ENCODE results near the gene LHFPL2. TPM values are rescaled to one million over a fixed set of nuclear protein-coding genes. Genes with fewer than 3 reads are reported as not detected.
A peak's percentile ranks its signal among the peaks of the same experiment; 100 is the strongest.

LHFPL2 gene
- total RNA-seq, 1 donor from 2014 or later, result 32.4 TPM

DNA sequence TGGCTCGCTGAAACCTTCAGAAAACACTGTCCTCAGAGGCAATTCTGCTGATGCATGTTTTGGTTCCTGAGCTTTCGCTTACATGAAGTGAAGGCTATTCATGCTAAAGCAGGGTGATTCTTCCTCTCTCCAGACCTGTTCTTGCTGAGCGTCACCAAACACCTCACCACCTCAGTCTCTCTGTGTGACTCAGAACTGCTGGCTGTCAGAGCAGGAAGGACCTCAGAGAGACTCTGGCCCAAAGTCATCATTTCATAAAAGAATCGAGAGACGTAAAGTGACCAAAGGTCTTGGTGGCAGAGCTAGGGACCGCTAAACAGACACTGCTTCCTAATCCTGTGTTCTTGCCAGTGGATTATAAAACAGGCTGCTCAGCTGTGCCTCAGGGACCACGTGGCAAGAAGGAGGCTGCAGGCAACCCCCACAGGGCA, 73.8 kb downstream of the LHFPL2 start:
- FAIRE-seq (peak; percentile 89), DNase-seq (ENCODE audit: low read depth) (peak; percentile 72)
- H3K27me3 ChIP-seq (ENCODE audit: control insufficient read depth, insufficient read depth, low read length), result no peaks in the 10 kb centered on the region
- TF ChIP-seq, protein P1, sequence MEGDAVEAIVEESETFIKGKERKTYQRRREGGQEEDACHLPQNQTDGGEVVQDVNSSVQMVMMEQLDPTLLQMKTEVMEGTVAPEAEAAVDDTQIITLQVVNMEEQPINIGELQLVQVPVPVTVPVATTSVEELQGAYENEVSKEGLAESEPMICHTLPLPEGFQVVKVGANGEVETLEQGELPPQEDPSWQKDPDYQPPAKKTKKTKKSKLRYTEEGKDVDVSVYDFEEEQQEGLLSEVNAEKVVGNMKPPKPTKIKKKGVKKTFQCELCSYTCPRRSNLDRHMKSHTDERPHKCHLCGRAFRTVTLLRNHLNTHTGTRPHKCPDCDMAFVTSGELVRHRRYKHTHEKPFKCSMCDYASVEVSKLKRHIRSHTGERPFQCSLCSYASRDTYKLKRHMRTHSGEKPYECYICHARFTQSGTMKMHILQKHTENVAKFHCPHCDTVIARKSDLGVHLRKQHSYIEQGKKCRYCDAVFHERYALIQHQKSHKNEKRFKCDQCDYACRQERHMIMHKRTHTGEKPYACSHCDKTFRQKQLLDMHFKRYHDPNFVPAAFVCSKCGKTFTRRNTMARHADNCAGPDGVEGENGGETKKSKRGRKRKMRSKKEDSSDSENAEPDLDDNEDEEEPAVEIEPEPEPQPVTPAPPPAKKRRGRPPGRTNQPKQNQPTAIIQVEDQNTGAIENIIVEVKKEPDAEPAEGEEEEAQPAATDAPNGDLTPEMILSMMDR (IDR thresholded peaks at IDR 0.05; ENCODE audit: insufficient read depth, low read length, severe bottlenecking), result no peak
- H3K4me3 ChIP-seq (ENCODE audit: low read depth, low read length), result no peak overlapping the region
- H3K36me3 ChIP-seq (ENCODE audit: control insufficient read depth, insufficient read depth, low read length), result no peaks in the 10 kb centered on the region

DNA sequence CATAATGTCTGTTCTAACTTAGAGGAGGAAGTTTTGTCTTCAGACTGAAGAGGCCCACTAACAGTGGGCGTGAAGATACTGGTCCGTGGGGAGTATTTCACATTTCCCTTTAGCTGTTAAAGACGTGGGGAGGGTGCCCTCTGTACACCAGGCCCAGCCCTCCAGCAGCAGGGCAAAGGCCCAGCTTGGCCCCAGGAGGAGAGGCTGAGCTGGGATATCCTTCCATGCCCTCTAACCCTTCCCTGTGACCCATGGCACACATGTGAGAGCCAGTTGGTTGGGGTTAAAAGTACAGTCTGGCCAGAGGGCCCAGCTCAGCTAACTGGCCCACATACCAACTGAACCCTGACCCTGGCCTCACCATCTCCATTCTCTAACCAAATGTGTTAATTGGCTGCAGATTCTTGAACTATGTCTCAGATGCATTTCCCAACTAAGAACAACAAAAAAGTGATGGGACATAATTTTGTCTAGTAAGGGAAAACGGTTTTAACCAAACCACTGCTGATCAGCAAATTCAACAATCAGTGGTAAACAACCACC, 74.4 kb downstream of the LHFPL2 start:
- no peak overlapping the region for H3K4me3 ChIP-seq (ENCODE audit: low read depth, low read length)
- no peaks in the 10 kb centered on the region for H3K36me3 ChIP-seq (ENCODE audit: control insufficient read depth, insufficient read depth, low read length)
- no peaks in the 10 kb centered on the region for H3K27me3 ChIP-seq (ENCODE audit: control insufficient read depth, insufficient read depth, low read length)
- TF ChIP-seq, protein P1 (IDR thresholded peaks at IDR 0.05; ENCODE audit: insufficient read depth, low read length, severe bottlenecking), result no peak
- DNase-seq (ENCODE audit: low read depth) (no peak), FAIRE-seq (no peak)

DNA sequence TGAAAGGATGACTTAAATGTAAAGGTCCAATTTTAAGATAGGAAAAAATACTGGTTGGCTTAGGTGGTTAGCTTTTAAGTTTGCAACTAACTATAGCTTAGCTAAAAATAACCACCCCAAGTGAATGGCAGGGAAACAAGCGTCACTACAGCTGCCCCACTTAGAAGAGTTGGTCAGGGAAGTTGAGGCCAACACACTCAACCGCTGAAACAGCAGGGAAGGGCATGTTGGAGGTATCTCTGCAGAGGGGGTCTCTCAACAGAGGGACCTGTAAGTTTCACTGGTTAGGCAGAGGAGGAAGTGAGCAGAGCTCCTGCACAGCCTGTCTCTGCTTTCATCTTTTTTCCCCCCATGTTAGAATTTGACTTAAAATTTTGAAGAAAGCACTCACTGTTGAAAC, 75.3 kb downstream of the LHFPL2 start:
- FAIRE-seq (no peak), DNase-seq (ENCODE audit: low read depth) (no peak)
- Histone ChIP-seq H3K27me3 (ENCODE audit: control insufficient read depth, insufficient read depth, low read length) (no peaks in the 10 kb centered on the region), H3K36me3 (ENCODE audit: control insufficient read depth, insufficient read depth, low read length) (no peaks in the 10 kb centered on the region), H3K4me3 (ENCODE audit: low read depth, low read length) (no peak overlapping the region)
- TF ChIP-seq, protein P1 (IDR thresholded peaks at IDR 0.05; ENCODE audit: insufficient read depth, low read length, severe bottlenecking), result no peak

DNA sequence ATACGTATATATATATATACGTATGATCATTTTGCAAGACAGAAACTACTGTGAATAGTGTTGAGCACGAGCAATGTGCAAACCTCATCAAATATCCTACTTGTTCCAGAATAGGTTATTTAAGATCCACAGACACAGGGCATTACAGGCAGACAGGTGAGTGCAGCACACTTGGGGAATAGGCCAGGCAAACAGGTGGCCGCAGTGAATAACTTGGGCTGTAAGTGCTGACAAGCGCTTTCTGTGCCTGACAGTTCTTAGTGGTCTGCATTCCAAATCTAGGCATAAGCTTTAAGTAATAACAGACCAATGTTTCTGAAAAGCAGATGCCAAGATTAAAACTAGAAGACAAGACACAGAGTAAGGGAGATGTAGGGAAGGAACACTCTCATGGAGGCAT, 77.9 kb downstream of the LHFPL2 start:
- DNase-seq (ENCODE audit: low read depth) (no peak), FAIRE-seq (no peak)
- TF ChIP-seq, protein P1 (IDR thresholded peaks at IDR 0.05; ENCODE audit: insufficient read depth, low read length, severe bottlenecking), result no peak
- Histone ChIP-seq H3K27me3 (ENCODE audit: control insufficient read depth, insufficient read depth, low read length) (no peaks in the 10 kb centered on the region), H3K36me3 (ENCODE audit: control insufficient read depth, insufficient read depth, low read length) (no peaks in the 10 kb centered on the region), H3K4me3 (ENCODE audit: low read depth, low read length) (no peak overlapping the region)

GRCh38 chr5:78569441-78569840, 79.1 kb downstream of the LHFPL2 start:
- TF ChIP-seq, protein P1 (IDR thresholded peaks at IDR 0.05; ENCODE audit: insufficient read depth, low read length, severe bottlenecking), result no peak
- Histone ChIP-seq H3K27me3 (ENCODE audit: control insufficient read depth, insufficient read depth, low read length) (no peaks in the 10 kb centered on the region), H3K36me3 (ENCODE audit: control insufficient read depth, insufficient read depth, low read length) (no peaks in the 10 kb centered on the region), H3K4me3 (ENCODE audit: low read depth, low read length) (no peak overlapping the region)
- DNase-seq (ENCODE audit: low read depth) (peak; percentile 64), FAIRE-seq (no peak)

- H3K36me3 ChIP-seq (ENCODE audit: control insufficient read depth, insufficient read depth, low read length), result no peaks in the 10 kb centered on the region
- H3K27me3 ChIP-seq (ENCODE audit: control insufficient read depth, insufficient read depth, low read length), result no peaks in the 10 kb centered on the region
- H3K4me3 ChIP-seq (ENCODE audit: low read depth, low read length), result no peak overlapping the region
- no peak for DNase-seq (ENCODE audit: low read depth)
- FAIRE-seq, result no peak
- TF ChIP-seq, protein P1 (IDR thresholded peaks at IDR 0.05; ENCODE audit: insufficient read depth, low read length, severe bottlenecking), result no peak
These were observed 79.9 kb downstream of the LHFPL2 start for GRCh38 chr5:78568676-78569075.

All from bronchial epithelial cell (primary cell).